ENCODE results near the gene ENDOU.

The ENDOU gene

GRCh38 chr12:47717443-47718193 is 7.7 kb downstream of the ENDOU start:
- FAIRE-seq = no peak

GRCh38 chr12:47717046-47717442 is 8.2 kb downstream of the ENDOU start:
- no peak for FAIRE-seq

GRCh38 chr12:47715877-47716548 is 9.3 kb downstream of the ENDOU start:
- no peak for FAIRE-seq

GRCh38 chr12:47715393-47715876 is 9.9 kb downstream of the ENDOU start:
- FAIRE-seq = no peak

GRCh38 chr12:47714826-47715386 is 10.4 kb downstream of the ENDOU start:
- no peak for FAIRE-seq

- no peak for FAIRE-seq
These were observed 13.1 kb downstream of the ENDOU start for GRCh38 chr12:47712171-47712570.

- no peak for FAIRE-seq
These were observed 13.8 kb downstream of the ENDOU start for GRCh38 chr12:47711448-47711847.

- FAIRE-seq = no peak
These were observed 15.0 kb downstream of the ENDOU start for GRCh38 chr12:47710278-47710677.

GRCh38 chr12:47709671-47710070 is 15.6 kb downstream of the ENDOU start:
- FAIRE-seq = no peak

- FAIRE-seq = no peak
These were observed 16.1 kb downstream of the ENDOU start for GRCh38 chr12:47709237-47709636.

GRCh38 chr12:47707905-47708543 is 17.3 kb downstream of the ENDOU start:
- no peak for FAIRE-seq

- no peak for FAIRE-seq
These were observed 17.9 kb downstream of the ENDOU start for GRCh38 chr12:47707355-47707754.

GRCh38 chr12:47705566-47706425 is 19.5 kb downstream of the ENDOU start, which contains the start of gene RPAP3:
Gene RPAP3, minus strand, starts transcription at chr12:47706030. Its CDS starts 3,190 bp downstream, at chr12:47702840.
- peak; percentile 87 for FAIRE-seq

GRCh38 chr12:47705229-47705565 is 20.1 kb downstream of the ENDOU start:
- FAIRE-seq = no peak

GRCh38 chr12:47704719-47705118 is 20.6 kb downstream of the ENDOU start:
- no peak for FAIRE-seq

GRCh38 chr12:47700263-47700662 is 25.0 kb downstream of the ENDOU start:
- FAIRE-seq = no peak

- no peak for FAIRE-seq
These were observed 26.7 kb downstream of the ENDOU start for GRCh38 chr12:47698631-47699030.

- FAIRE-seq = no peak
These were observed 27.2 kb downstream of the ENDOU start for GRCh38 chr12:47698055-47698454.

GRCh38 chr12:47689215-47689614 is 36.1 kb downstream of the ENDOU start:
- no peak for FAIRE-seq

GRCh38 chr12:47687636-47688035 is 37.7 kb downstream of the ENDOU start:
- no peak for FAIRE-seq

GRCh38 chr12:47686645-47687240 is 38.5 kb downstream of the ENDOU start:
- FAIRE-seq = peak; percentile 99

GRCh38 chr12:47679785-47680184 is 45.5 kb downstream of the ENDOU start:
- FAIRE-seq = no peak
